GM18867 (cell line): ENCODE data around the gene SIVA1.
A peak's percentile ranks its signal among the peaks of the same experiment; 100 is the strongest.

Source experiments
- ATAC-seq: cut with Tn5 transposase; IDR thresholded peaks from one replicate; pipeline ENCODE4 v1.9.1; 2021; ENCODE audit warnings: mild to moderate bottlenecking, moderate library complexity; ENCODE audit not compliant: unreplicated experiment

Gene SIVA1

DNA sequence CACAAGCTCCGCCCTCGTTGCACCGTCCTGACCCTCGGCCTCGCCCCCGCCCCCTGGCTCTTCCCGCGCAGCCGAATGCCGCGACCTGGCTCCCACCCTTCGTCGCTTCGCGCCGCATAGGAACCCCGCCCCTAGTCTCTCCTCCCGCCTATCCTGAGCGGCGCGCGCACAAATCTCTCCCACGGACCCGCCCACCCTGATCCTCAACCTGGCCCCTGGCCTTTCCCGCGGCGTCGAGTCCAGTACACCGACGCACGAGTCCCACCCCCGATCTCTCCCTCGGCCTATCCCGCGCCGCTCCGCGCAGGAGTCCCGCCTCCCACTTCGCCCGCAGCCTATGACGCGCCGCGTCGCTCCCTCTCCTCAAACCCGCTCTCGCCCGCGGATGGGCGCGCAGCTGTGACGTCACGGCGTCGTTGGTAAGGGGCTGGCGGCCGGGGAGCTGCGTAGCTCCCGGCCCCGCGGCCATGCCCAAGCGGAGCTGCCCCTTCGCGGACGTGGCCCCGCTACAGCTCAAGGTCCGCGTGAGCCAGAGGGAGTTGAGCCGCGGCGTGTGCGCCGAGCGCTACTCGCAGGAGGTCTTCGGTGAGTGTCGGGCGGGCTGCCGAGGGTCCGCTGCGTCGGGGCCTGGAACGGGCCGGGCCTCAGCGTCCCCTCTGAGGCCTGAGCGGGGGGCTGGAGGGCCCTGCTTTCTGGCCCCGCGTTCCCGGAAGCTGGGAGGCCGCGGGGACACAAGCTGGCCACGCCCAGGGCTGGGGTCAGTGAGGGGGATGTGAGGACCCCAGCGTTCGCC lies at the start of gene SIVA1:
SIVA1 (plus strand) TSS at position 413 of the 793 bp plus-strand sequence; CDS start at position 468, 55 bp downstream.
- peak; percentile 83 for ATAC-seq

GRCh38 chr14:104703269-104703668 lies 49.7 kb upstream of the SIVA1 start:
- no peak for ATAC-seq

DNA sequence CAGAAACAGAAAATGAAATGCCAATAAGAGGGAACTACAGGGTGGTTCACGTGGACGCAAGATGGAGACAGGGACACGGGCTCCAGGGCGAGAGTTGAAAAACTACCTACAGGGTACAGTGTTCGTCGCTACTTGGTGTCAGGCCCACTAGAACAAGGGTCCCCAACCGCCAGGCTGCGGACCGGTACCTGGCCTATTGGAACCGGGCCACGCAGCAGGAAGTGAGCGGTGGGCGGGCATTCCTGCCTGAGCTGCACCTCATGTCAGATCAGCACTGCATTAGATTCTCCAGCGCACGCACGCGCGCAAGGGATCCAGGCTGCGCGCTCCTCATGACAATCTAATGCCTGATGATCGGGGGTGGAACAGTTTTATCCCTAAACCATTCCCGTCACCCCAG lies 48.7 kb upstream of the SIVA1 start:
- no peak for ATAC-seq

DNA sequence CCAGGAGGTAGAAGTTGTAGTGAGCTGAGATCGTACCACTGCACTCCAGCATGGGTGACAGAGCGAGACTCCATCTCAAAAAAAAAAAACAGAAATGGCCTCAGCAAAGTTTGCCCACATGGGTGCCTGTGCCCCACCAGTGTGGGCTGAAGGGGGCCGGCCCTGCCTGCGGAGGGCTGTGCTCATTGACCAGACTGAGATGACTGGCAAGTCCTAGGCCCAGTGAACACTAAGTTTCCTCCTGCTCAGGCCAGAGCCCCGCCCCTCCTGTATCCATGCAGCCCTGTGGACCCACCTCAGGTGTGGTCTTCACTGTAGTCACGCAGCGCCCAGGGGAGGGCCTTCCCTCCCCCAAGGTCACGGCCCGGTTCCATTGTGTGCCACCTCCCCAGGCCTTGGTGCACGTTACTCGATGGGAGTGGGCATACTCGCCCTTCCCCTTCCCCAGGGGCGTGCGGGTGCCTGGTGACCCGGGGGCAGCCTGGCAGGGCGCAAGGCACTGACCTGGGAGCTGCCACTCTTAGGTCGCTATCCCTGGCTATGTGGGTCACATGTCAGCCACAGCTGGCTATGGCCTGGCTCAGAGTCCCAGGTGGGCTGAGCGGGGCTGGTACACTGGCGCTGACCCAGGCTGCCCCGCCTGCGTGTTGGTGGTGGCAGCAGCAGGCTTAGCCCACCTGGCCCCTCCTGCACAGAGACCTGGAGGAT lies 47.5 kb upstream of the SIVA1 start:
- ATAC-seq = no peak

DNA sequence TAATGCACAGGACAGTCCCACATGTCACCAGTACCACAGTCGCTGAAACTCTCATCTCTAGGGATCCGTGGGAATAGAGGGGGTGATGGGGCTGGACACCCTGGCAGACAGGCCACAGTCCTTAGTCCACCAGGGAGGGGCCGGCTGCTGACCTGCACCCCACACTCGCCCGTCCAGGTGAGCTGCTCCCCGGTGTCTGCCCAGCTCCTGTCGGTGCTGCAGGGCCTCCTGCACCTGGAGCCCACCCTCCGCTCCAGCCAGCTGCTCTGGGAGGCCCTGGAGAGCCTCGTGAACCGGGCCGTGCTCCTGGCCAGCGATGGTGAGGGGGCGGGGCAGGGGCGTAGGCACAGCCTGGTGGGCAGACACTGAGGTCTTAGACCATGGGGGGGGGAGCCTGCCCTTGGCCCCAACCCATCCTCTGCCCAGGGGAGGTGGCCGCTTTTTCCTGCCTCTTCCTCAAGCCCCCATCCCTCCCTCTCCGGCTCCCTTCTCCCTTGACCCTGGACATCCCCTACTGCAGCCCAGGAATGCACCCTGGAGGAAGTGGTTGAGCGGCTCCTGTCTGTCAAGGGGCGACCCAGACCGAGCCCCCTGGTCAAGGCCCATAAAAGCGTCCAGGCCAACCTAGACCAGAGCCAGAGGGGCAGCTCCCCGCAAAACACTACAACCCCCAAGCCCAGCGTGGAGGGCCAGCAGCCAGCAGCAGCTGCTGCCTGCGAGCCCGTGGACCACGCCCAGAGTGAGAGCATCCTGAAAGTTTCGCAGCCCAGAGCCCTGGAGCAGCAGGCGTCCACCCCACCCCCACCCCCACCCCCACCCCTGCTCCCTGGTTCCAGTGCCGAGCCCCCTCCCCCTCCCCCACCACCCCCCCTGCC lies 46.0 kb upstream of the SIVA1 start:
- ATAC-seq = no peak

DNA sequence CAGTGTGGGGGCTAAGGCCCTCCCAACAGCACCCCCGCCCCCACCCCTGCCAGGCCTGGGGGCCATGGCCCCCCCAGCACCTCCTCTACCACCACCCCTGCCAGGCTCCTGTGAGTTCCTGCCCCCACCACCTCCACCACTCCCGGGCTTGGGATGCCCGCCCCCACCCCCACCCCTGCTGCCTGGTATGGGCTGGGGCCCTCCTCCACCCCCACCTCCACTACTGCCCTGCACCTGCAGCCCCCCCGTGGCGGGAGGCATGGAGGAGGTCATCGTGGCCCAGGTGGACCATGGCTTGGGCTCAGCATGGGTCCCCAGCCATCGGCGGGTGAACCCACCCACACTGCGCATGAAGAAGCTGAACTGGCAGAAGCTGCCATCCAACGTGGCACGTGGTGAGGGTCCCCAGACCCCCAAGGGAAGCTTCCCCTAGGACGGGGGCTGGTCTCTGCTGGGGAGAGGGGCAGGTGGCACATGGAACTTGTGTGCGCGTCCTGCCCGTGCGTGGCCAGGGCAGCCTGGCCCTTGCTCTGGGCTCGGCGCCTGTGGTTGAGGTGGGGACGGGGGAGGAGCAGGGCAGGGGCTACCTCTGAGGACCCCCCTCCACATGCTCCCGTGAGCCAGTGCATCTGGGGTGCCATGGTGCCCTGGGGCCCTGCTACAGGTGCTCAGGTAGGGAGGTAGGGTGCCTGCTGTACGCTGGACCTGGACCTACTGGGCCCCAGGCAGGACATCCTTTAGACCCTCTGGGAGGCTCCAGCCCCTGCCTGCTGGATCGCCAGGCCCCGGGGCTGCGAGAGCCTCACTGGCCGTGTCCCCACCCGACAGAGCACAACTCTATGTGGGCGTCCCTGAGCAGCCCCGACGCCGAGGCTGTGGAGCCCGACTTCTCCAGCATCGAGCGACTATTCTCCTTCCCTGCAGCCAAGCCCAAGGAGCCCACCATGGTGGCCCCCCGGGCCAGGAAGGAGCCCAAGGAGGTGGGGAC lies 45.0 kb upstream of the SIVA1 start:
- no peak for ATAC-seq

GRCh38 chr14:104708606-104709268 lies 44.2 kb upstream of the SIVA1 start:
- peak; percentile 52 for ATAC-seq

DNA sequence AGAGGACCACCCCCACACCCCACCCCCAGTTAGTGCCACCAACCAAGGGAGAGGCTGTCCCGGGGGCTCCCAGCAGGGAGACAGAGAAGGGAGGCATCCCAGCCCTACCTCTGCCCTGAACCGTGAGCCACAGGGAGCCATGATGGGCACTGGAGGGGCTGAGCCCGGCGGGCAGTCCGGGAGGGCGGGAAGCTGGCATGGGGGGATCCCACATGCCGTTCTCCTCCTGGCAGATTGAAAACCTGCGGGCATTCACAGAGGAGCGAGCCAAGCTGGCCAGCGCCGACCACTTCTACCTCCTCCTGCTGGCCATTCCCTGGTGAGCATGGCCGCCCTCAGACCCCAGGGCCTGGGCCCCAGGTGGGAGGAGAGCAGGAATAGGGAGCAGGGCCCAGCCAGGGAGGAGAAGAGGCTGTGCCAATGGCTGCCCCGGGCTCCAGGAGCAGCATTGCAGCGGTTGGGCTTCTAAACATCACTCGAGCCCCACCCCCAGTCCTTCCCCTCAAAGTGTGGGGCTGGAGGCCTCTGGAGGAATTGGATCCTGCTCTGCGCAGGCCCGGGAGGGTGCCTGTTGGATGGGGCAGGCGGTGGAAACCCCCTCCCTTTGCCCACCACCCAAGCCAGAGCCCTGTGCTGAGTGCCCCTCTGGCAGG lies 43.4 kb upstream of the SIVA1 start:
- no peak for ATAC-seq

DNA sequence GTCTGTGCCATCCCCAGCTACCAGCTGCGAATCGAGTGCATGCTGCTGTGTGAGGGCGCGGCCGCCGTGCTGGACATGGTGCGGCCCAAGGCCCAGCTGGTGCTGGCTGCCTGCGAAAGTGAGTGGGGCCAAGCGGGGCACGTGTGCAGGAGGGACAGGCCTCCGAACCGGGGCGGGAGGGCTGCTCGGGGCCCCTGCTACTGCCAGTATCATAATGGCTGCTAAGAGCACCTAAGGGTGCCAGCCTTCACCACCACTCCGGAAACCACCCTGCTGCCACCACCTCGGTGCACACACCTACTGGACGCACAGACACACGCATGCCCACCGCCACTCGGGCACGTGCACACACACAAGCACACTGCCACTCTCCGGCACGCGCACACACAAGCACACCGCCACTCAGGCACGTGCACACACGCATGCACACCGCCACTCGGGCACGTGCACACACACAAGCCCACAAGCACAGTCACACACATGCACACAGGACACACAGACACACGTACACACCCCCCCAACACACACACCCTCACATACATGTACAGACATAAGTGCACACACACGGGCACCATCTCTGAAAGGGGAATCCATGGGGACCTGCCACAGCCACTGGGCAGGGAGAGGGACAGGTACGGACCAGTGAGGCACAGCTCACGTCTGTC lies 42.7 kb upstream of the SIVA1 start:
- ATAC-seq = no peak

DNA sequence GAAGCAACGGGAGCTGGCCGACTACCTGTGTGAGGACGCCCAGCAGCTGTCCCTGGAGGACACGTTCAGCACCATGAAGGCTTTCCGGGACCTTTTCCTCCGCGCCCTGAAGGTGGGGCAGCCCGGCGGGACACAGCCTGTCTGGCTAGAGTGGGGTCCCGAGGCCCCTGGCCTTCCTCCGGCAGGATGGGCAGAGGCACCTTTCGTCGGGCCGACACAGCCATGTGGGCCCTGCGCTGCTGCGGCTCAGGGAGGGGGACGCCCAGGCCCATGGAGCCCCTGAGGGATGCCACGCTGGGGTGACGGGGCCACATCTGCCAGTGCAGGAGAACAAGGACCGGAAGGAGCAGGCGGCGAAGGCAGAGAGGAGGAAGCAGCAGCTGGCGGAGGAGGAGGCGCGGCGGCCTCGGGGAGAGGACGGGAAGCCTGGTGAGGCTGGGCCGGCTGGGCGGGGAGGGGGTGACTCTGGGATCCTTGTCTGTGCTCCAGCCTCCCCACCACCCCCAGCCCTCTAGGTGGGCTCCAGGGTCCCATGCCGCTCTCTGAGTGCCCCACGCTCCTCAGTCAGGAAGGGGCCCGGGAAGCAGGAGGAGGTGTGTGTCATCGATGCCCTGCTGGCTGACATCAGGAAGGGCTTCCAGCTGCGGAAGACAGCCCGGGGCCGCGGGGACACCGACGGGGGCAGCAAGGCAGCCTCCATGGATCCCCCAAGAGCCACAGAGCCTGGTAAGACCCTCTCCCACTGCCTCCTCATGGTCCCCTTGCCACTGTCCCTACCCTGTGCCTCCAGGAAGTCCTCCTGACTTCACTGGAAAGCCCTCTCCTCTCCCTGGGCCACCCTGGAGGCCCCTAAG lies 39.8 kb upstream of the SIVA1 start:
- no peak for ATAC-seq

DNA sequence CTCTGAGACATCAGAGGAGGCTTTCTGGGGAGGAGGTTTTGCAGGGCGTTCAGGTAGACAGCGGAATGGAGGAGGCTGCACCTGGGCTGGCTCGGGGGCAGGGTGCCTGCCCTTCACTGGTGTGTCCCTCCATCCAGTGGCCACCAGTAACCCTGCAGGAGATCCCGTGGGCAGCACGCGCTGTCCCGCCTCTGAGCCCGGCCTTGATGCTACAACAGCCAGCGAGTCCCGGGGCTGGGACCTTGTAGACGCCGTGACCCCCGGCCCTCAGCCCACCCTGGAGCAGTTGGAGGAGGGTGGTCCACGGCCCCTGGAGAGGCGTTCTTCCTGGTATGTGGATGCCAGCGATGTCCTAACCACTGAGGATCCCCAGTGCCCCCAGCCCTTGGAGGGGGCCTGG lies 38.9 kb upstream of the SIVA1 start:
- ATAC-seq = no peak

- no peak for ATAC-seq
Observed at GRCh38 chr14:104714681-104715080, 38.3 kb upstream of the SIVA1 start.

GRCh38 chr14:104715416-104715815 lies 37.5 kb upstream of the SIVA1 start:
- no peak for ATAC-seq

- no peak for ATAC-seq
Observed at GRCh38 chr14:104715871-104716270, 37.1 kb upstream of the SIVA1 start.

DNA sequence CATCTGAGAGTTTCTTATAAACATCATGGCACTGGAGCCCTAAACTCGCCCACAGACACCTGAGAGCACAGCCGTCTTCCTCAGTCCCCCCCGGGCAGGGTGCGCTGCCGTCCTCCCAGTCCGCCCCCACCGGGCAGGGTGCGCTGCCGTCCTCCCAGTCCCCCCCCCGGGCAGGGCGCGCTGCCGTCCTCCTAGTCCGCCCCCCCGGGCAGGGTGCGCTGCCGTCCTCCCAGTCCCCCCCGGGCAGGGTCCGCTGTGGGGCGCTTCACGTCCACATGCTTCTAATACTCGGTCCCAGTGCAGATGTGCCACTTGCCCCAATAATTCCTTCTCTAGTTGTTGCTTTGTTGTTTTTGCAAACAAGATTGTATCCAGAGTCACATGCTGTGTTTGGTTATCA lies 35.8 kb upstream of the SIVA1 start:
- ATAC-seq = no peak

DNA sequence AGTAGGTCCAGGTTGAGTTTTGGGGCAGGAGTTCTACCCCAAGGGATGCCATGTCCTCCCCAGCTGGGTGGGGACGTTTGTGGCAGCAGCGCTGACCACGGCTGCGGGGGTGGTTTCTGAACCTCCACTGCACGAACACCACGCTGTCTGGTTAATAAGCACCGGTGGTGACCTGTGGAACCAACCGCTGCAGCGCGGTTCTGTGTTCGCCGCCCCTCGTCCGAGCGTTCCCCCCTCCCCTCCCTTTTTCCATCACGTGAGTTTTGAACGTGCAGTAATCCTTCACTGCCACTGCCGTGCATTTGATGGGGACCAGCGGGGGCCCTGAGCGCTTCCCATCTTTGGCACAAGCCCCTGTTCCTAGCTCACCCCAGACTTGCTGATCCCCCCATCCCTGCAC lies 35.3 kb upstream of the SIVA1 start:
- no peak for ATAC-seq

GRCh38 chr14:104718147-104718546 lies 34.8 kb upstream of the SIVA1 start:
- ATAC-seq = no peak

DNA sequence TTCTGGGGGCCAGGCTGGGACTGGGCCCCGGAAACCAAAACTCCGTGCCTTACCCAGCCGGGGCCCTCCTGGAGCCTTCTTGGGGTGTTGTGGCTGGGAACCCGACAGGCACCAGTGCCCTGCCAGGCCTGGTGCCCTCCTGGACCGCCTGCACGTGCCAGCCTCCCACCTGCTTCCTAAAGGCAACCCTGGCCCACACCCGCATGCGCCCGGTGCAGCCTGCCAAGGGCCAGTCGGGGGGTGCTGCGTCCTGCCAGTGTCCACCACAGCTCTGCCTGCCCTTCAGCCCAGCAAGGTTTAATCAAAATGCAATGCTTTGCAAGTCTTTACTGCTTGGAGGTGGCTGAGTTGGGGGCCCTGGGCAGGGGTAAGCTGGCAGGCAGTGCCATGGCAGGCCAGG lies 34.1 kb upstream of the SIVA1 start:
- ATAC-seq = no peak
